GM12878 (cell line): ENCODE data around the gene CDK5R1. TPM values are rescaled to one million over a fixed set of nuclear protein-coding genes. Genes with fewer than 3 reads are reported as not detected.

ENCODE experiments used
- BMI1 ChIP-seq: fragments of 450-650 bp; IDR thresholded peaks from 2 replicates; pipeline ENCODE4 v1.6.1; 2016; ENCODE audit warnings: mild to moderate bottlenecking, moderate library complexity, borderline replicate concordance
- CBX5 ChIP-seq: sonication (generic); IDR thresholded peaks from 2 replicates; pipeline ENCODE4 v1.6.1; 2016; ENCODE audit warnings: low read depth, moderate library complexity, mild to moderate bottlenecking, inconsistent platforms
- GATAD2B ChIP-seq: fragments of 450-650 bp; conservative IDR thresholded peaks from 2 replicates; pipeline ENCODE4 v1.6.1; 2017; ENCODE audit warnings: low read depth, mild to moderate bottlenecking, moderate library complexity
- ZBTB4 ChIP-seq: fragments of 450-650 bp; formaldehyde crosslinking; IDR thresholded peaks from 2 replicates; pipeline ENCODE4 v1.4.0; 2022; ENCODE audit warnings: mild to moderate bottlenecking, moderate library complexity
- ZNF384 ChIP-seq: IDR thresholded peaks from 2 replicates; pipeline ENCODE4 v1.6.1; 2012; ENCODE audit warnings: low read depth, mild to moderate bottlenecking, low read length, improper control_type of control experiment, borderline replicate concordance
- polyA plus RNA-seq, 11 experiments: library from polyadenylated mRNA; depleted of rRNA in 4 of 11; unstranded in 6 of 11; stranded (reverse) in 5 of 11; fragments of >200 nt; fragmentation: Nextera tagmentation in 4 of 11; fragmentation: Illumina TruSeq in 1 of 11; extraction: Ambion mirVana in 4 of 11; extraction: Trizol in 1 of 11; gene quantifications; 1 replicate in 1 of 11; 2 replicates in 10 of 11; pipeline versions ENCODE4 v1.2.1 to v1.2.3, GENCODE V29; 2011 to 2016; ENCODE audit warnings: inconsistent platforms in 2 of 11, missing spikeins in 2 of 11, low read depth in 1 of 11
- small RNA-seq: library from RNA; depleted of rRNA; stranded (forward); fragments of <200 nt; gene quantifications from one replicate; pipeline ENCODE3, GENCODE V24; 2014
- total RNA-seq, 4 experiments: library from RNA; depleted of rRNA in 3 of 4; stranded (reverse); fragments of >200 nt in 3 of 4; fragmentation: Illumina TruSeq in 1 of 4; extraction: Trizol in 1 of 4; gene quantifications; 2 replicates each; pipeline versions ENCODE4 v1.2.1 to v1.2.3, GENCODE V29; 2013 to 2021
- TF ChIP-seq, protein P1 (sequence below): IDR thresholded peaks from 2 replicates; pipeline ENCODE4 v1.6.1; 2011; ENCODE audit warnings: borderline replicate concordance, low read depth, mild to moderate bottlenecking, moderate library complexity, mixed read lengths, low read length; ENCODE audit not compliant: insufficient read depth; ENCODE audit errors: extremely low read length

Gene CDK5R1
- total and polyA plus RNA-seq, 10 of the 15 experiments (the other 5 are each of a cell fraction or from before 2014, with no cell fraction given) = 1.1 to 28.3 (median 12.2) TPM

DNA sequence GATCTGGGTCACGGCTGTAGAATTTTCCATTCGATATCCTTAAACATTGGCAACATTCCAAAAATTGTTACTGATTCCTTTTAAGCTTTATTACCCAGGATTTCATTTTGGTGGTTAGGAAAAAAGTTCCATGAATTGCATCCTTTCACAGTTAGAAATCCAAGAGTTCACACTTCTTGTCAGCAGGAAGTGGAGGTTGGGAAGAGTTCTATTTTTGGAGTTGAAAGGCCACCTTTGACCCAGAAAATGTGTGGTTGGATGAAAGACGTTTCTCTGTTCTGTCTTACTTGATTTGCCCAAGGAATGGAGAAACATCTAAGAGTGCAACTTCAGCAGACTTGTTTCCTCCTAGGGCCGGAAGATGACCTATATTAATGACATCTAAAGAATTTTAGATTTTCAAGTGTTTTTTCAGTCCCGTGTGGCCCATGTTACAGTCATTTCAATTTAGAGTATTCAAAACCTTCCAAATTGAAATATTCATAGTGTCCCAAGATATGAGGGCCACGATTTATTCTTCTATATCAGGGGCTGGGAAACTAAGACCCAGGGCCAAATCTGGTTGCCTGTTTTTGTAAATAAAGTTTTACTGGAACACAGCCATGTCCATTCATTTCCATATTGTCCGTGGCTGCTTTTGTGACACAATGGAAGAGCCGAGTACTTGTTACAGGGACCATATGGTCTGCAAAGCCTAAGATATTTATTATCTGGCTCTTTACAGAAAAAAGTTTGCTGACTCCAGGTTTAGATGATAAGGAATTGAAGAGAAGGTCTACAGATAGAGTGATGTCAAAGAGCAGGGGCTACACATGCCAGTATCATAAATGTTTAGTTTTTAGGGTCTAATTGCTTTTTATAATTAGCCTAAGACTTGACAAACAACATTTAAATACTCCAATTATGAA is 50.2 kb downstream of the CDK5R1 start (continued):
- TF ChIP-seq GATAD2B = no peak
- TF ChIP-seq CBX5 = no peak
- TF ChIP-seq, protein P1, sequence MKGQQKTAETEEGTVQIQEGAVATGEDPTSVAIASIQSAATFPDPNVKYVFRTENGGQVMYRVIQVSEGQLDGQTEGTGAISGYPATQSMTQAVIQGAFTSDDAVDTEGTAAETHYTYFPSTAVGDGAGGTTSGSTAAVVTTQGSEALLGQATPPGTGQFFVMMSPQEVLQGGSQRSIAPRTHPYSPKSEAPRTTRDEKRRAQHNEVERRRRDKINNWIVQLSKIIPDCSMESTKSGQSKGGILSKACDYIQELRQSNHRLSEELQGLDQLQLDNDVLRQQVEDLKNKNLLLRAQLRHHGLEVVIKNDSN = no peak
- no peak for TF ChIP-seq BMI1
- no peak for TF ChIP-seq ZBTB4 (CRISPR knock-in tag)
- TF ChIP-seq ZNF384 = no peak

Small RNAs within 50 kb of the gene (small RNA-seq; reads per million reads assigned to genes)
- not detected for gene RF00019

Other genes starting within 250 kb of the CDK5R1 start
- gene RHBDL3, start 221.2 kb upstream of the CDK5R1 start, total RNA-seq (2014; rRNA removed) = not detected in 2 replicates
- 0.04 TPM in 1 of 2 replicates, not detected in the other for gene RHBDL3, start 221.2 kb upstream of the CDK5R1 start, total RNA-seq (2014; rRNA removed; fragmentation: Illumina TruSeq; extraction: Trizol)
- gene RHBDL3, start 221.2 kb upstream of the CDK5R1 start, total RNA-seq (2021) = 0.05 and 0.19 TPM in 2 replicates
- 0.09 and 0.24 TPM in 2 replicates for gene RHBDL3, start 221.2 kb upstream of the CDK5R1 start, polyA plus RNA-seq (2011; rRNA removed)
- 0.04 TPM in 1 of 2 replicates, not detected in the other for gene RHBDL3, start 221.2 kb upstream of the CDK5R1 start, polyA plus RNA-seq (2014; fragmentation: Illumina TruSeq; extraction: Trizol)
- gene RHBDL3, start 221.2 kb upstream of the CDK5R1 start, polyA plus RNA-seq (2014; fragmentation: Nextera tagmentation; extraction: Ambion mirVana) = not detected
- 0.04 TPM in 1 of 2 replicates, not detected in the other for gene RHBDL3, start 221.2 kb upstream of the CDK5R1 start, polyA plus RNA-seq (2014; rRNA removed)
- gene RHBDL3, start 221.2 kb upstream of the CDK5R1 start, polyA plus RNA-seq (2016; fragmentation: Nextera tagmentation; extraction: Ambion mirVana) = not detected
- gene C17orf75, start 144.8 kb upstream of the CDK5R1 start, total RNA-seq (2014; rRNA removed) = 28.2 and 37.8 TPM in 2 replicates
- 24.4 and 25.1 TPM in 2 replicates for gene C17orf75, start 144.8 kb upstream of the CDK5R1 start, total RNA-seq (2014; rRNA removed; fragmentation: Illumina TruSeq; extraction: Trizol)
- gene C17orf75, start 144.8 kb upstream of the CDK5R1 start, total RNA-seq (2021) = 21.8 and 30.5 TPM in 2 replicates
- gene C17orf75, start 144.8 kb upstream of the CDK5R1 start, polyA plus RNA-seq (2011; rRNA removed) = 26.4 and 41.1 TPM in 2 replicates
- gene C17orf75, start 144.8 kb upstream of the CDK5R1 start, polyA plus RNA-seq (2014; fragmentation: Illumina TruSeq; extraction: Trizol) = 17.7 and 21.7 TPM in 2 replicates
- 10 to 100 TPM; 52.5 to 53.0 TPM for gene C17orf75, start 144.8 kb upstream of the CDK5R1 start, polyA plus RNA-seq (2014; fragmentation: Nextera tagmentation; extraction: Ambion mirVana)
- gene C17orf75, start 144.8 kb upstream of the CDK5R1 start, polyA plus RNA-seq (2014; rRNA removed) = 16.9 and 22.2 TPM in 2 replicates
- gene C17orf75, start 144.8 kb upstream of the CDK5R1 start, polyA plus RNA-seq (2016; fragmentation: Nextera tagmentation; extraction: Ambion mirVana) = 10 to 100 TPM; 28.5 to 31.4 TPM
- gene ZNF207, start 136.8 kb upstream of the CDK5R1 start, total RNA-seq (2014; rRNA removed) = 179 and 192 TPM in 2 replicates
- 211 and 217 TPM in 2 replicates for gene ZNF207, start 136.8 kb upstream of the CDK5R1 start, total RNA-seq (2014; rRNA removed; fragmentation: Illumina TruSeq; extraction: Trizol)
- 177 and 190 TPM in 2 replicates for gene ZNF207, start 136.8 kb upstream of the CDK5R1 start, total RNA-seq (2021)
- 326 and 348 TPM in 2 replicates for gene ZNF207, start 136.8 kb upstream of the CDK5R1 start, polyA plus RNA-seq (2011; rRNA removed)
- 324 and 345 TPM in 2 replicates for gene ZNF207, start 136.8 kb upstream of the CDK5R1 start, polyA plus RNA-seq (2014; fragmentation: Illumina TruSeq; extraction: Trizol)
- 100 to 1,000 TPM; 156 to 171 TPM for gene ZNF207, start 136.8 kb upstream of the CDK5R1 start, polyA plus RNA-seq (2014; fragmentation: Nextera tagmentation; extraction: Ambion mirVana)
- 199 and 215 TPM in 2 replicates for gene ZNF207, start 136.8 kb upstream of the CDK5R1 start, polyA plus RNA-seq (2014; rRNA removed)
- gene ZNF207, start 136.8 kb upstream of the CDK5R1 start, polyA plus RNA-seq (2016; fragmentation: Nextera tagmentation; extraction: Ambion mirVana) = 100 to 1,000 TPM; 202 to 208 TPM
- 83.1 and 84.1 TPM in 2 replicates for gene PSMD11, start 42.5 kb upstream of the CDK5R1 start, total RNA-seq (2014; rRNA removed)
- gene PSMD11, start 42.5 kb upstream of the CDK5R1 start, total RNA-seq (2014; rRNA removed; fragmentation: Illumina TruSeq; extraction: Trizol) = 85.3 and 91.4 TPM in 2 replicates
- gene PSMD11, start 42.5 kb upstream of the CDK5R1 start, total RNA-seq (2021) = 112 and 118 TPM in 2 replicates
- 122 and 126 TPM in 2 replicates for gene PSMD11, start 42.5 kb upstream of the CDK5R1 start, polyA plus RNA-seq (2011; rRNA removed)
- 90.3 and 96.8 TPM in 2 replicates for gene PSMD11, start 42.5 kb upstream of the CDK5R1 start, polyA plus RNA-seq (2014; fragmentation: Illumina TruSeq; extraction: Trizol)
- gene PSMD11, start 42.5 kb upstream of the CDK5R1 start, polyA plus RNA-seq (2014; fragmentation: Nextera tagmentation; extraction: Ambion mirVana) = 100 to 1,000 TPM; 283 to 291 TPM
- gene PSMD11, start 42.5 kb upstream of the CDK5R1 start, polyA plus RNA-seq (2014; rRNA removed) = 115 and 118 TPM in 2 replicates
- gene PSMD11, start 42.5 kb upstream of the CDK5R1 start, polyA plus RNA-seq (2016; fragmentation: Nextera tagmentation; extraction: Ambion mirVana) = 100 to 1,000 TPM; 304 to 319 TPM